HEK293 (cell line): ENCODE measurements around the gene PRMT2.

Experiments
- CTCF ChIA-PET: fragments of 350-600 bp; formaldehyde crosslinking; extraction: SDS; loops from one replicate; lab custom pipeline; 2021; ENCODE audit warnings: antibody characterized with exemption; lab: Yijun Ruan, JAX
- POLR2A ChIA-PET: fragments of 300-600 bp; formaldehyde crosslinking; extraction: SDS; loops from one replicate; lab custom pipeline; 2020; ENCODE audit warnings: antibody characterized with exemption, inconsistent platforms; lab: Yijun Ruan, JAX
- H3K27ac ChIP-seq: fragments of 200-500 bp; sonication (Bioruptor generic); 2 replicates; pipeline ENCODE4 v1.5.1; 2014; ENCODE audit warnings: low read depth, low read length, control low read depth, inconsistent platforms; ENCODE audit errors: extremely low read depth
- H3K36me3 ChIP-seq, 2 experiments: fragments of 200-500 bp in 1 of 2; sonication (Bioruptor generic) in 1 of 2; 1 replicate in 1 of 2; 2 replicates in 1 of 2; pipeline ENCODE4 v1.5.1; 2014 to 2017; ENCODE audit warnings: inconsistent platforms in 2 of 2, low read length in 2 of 2; ENCODE audit not compliant: control insufficient read depth in 2 of 2, insufficient read depth in 1 of 2
- H3K4me1 ChIP-seq: fragments of 200-500 bp; sonication (Bioruptor generic); 2 replicates; pipeline ENCODE4 v1.5.1; 2014; ENCODE audit warnings: mild to moderate bottlenecking, low read length, inconsistent platforms; ENCODE audit not compliant: control insufficient read depth, insufficient read depth
- H3K4me3 ChIP-seq: 2 replicates; pipeline ENCODE4 v1.5.1; 2011; ENCODE audit warnings: low read depth, mild to moderate bottlenecking, control low read depth, low read length, moderate library complexity
- H3K9me3 ChIP-seq: fragments of 200-500 bp; sonication (Bioruptor generic); 2 replicates; pipeline ENCODE4 v1.5.1; 2014; ENCODE audit warnings: low read depth, low read length, inconsistent platforms; ENCODE audit not compliant: control insufficient read depth, insufficient read depth
- BCL11A ChIP-seq: fragments of 450-650 bp; formaldehyde crosslinking; IDR thresholded peaks from 2 replicates; pipeline ENCODE4 v1.5.1; 2016; ENCODE audit warnings: low read depth, missing biosample characterization, missing genetic modification characterization
- EGR2 ChIP-seq: fragments of 450-650 bp; formaldehyde crosslinking; IDR thresholded peaks from 2 replicates; pipeline ENCODE4 v1.5.1; 2016; ENCODE audit warnings: low read depth, missing biosample characterization, missing genetic modification characterization
- HOXD13 ChIP-seq: sonication (generic); formaldehyde crosslinking; IDR thresholded peaks from 2 replicates; pipeline ENCODE4 v1.8.0; 2022; ENCODE audit warnings: missing genetic modification reagents, borderline replicate concordance
- KLF7 ChIP-seq: fragments of 450-650 bp; formaldehyde crosslinking; IDR thresholded peaks from 2 replicates; pipeline ENCODE4 v1.5.1; 2016; ENCODE audit warnings: missing biosample characterization, missing genetic modification characterization, borderline replicate concordance
- SCRT2 ChIP-seq: fragments of 450-650 bp; formaldehyde crosslinking; IDR thresholded peaks from 2 replicates; pipeline ENCODE4 v1.5.1; 2016; ENCODE audit warnings: missing biosample characterization, missing genetic modification characterization
- ZBTB21 ChIP-seq: fragments of 450-650 bp; formaldehyde crosslinking; IDR thresholded peaks from 2 replicates; pipeline ENCODE4 v1.5.1; 2017; ENCODE audit warnings: missing biosample characterization, missing genetic modification characterization
- ZBTB7A ChIP-seq: fragments of 450-650 bp; formaldehyde crosslinking; IDR thresholded peaks from 2 replicates; pipeline ENCODE4 v1.5.1; 2016; ENCODE audit warnings: low read depth, missing biosample characterization, missing genetic modification characterization
- ZFP3 ChIP-seq: fragments of 450-650 bp; formaldehyde crosslinking; IDR thresholded peaks from 2 replicates; pipeline ENCODE4 v1.5.1; 2016; ENCODE audit warnings: low read depth, missing biosample characterization, missing genetic modification characterization
- ZNF132 ChIP-seq: fragments of 450-650 bp; formaldehyde crosslinking; IDR thresholded peaks from 2 replicates; pipeline ENCODE4 v1.5.1; 2017; ENCODE audit warnings: missing biosample characterization, missing genetic modification characterization, borderline replicate concordance
- ZNF133 ChIP-seq: fragments of 450-650 bp; formaldehyde crosslinking; IDR thresholded peaks from 2 replicates; pipeline ENCODE4 v1.5.1; 2016; ENCODE audit warnings: missing biosample characterization, missing genetic modification characterization
- ZNF140 ChIP-seq: fragments of 450-650 bp; formaldehyde crosslinking; IDR thresholded peaks from 2 replicates; pipeline ENCODE4 v1.5.1; 2016; ENCODE audit warnings: missing biosample characterization, missing genetic modification characterization
- ZNF248 ChIP-seq: fragments of 450-650 bp; formaldehyde crosslinking; IDR thresholded peaks from 2 replicates; pipeline ENCODE4 v1.5.1; 2017; ENCODE audit warnings: missing biosample characterization, missing genetic modification characterization
- ZNF292 ChIP-seq: fragments of 450-650 bp; formaldehyde crosslinking; IDR thresholded peaks from 2 replicates; pipeline ENCODE4 v1.5.1; 2016; ENCODE audit warnings: low read depth, missing biosample characterization, missing genetic modification characterization, borderline replicate concordance
- ZNF302 ChIP-seq: fragments of 450-650 bp; formaldehyde crosslinking; IDR thresholded peaks from 2 replicates; pipeline ENCODE4 v1.5.1; 2016; ENCODE audit warnings: missing biosample characterization, missing genetic modification characterization, low read depth
- ZNF341 ChIP-seq: fragments of 450-650 bp; formaldehyde crosslinking; IDR thresholded peaks from 2 replicates; pipeline ENCODE4; 2016; ENCODE audit warnings: low read depth, missing biosample characterization, missing genetic modification characterization
- ZNF37A ChIP-seq: fragments of 450-650 bp; IDR thresholded peaks from 2 replicates; pipeline ENCODE4 v1.5.1; 2018; ENCODE audit warnings: missing biosample characterization, missing genetic modification characterization
- ZNF449 ChIP-seq: fragments of 450-650 bp; formaldehyde crosslinking; IDR thresholded peaks from 2 replicates; pipeline ENCODE4 v1.5.1; 2017; ENCODE audit warnings: missing biosample characterization, mild to moderate bottlenecking, missing genetic modification characterization, moderate library complexity
- ZNF518A ChIP-seq: fragments of 450-650 bp; formaldehyde crosslinking; conservative IDR thresholded peaks from 2 replicates; pipeline ENCODE4 v1.5.1; 2016; ENCODE audit warnings: low read depth, missing biosample characterization, missing genetic modification characterization
- ZNF530 ChIP-seq: fragments of 450-650 bp; formaldehyde crosslinking; IDR thresholded peaks from 2 replicates; pipeline ENCODE4 v1.5.1; 2016; ENCODE audit warnings: low read depth, missing biosample characterization, missing genetic modification characterization
- ZNF544 ChIP-seq: fragments of 450-650 bp; formaldehyde crosslinking; IDR thresholded peaks from 2 replicates; pipeline ENCODE4 v1.5.0; 2017; ENCODE audit warnings: missing biosample characterization, missing genetic modification characterization
- ZNF585B ChIP-seq: fragments of 450-650 bp; formaldehyde crosslinking; IDR thresholded peaks from 2 replicates; pipeline ENCODE4 v1.5.1; 2016; ENCODE audit warnings: missing biosample characterization, missing genetic modification characterization
- ZNF837 ChIP-seq: fragments of 450-650 bp; formaldehyde crosslinking; IDR thresholded peaks from 2 replicates; pipeline ENCODE4 v1.5.1; 2016; ENCODE audit warnings: missing biosample characterization, missing genetic modification characterization
- ZXDB ChIP-seq: fragments of 450-650 bp; formaldehyde crosslinking; IDR thresholded peaks from 2 replicates; pipeline ENCODE4 v1.5.1; 2016; ENCODE audit warnings: missing biosample characterization, missing genetic modification characterization
- TF ChIP-seq, protein P1 (sequence below): fragments of 450-650 bp; formaldehyde crosslinking; IDR thresholded peaks from 2 replicates; pipeline ENCODE4 v1.5.1; 2016; ENCODE audit warnings: missing biosample characterization, missing genetic modification characterization
- TF ChIP-seq, protein P2 (sequence below): fragments of 450-650 bp; formaldehyde crosslinking; IDR thresholded peaks from 2 replicates; pipeline ENCODE4 v1.5.1; 2016; ENCODE audit warnings: missing biosample characterization, missing genetic modification characterization

PRMT2 gene

DNA sequence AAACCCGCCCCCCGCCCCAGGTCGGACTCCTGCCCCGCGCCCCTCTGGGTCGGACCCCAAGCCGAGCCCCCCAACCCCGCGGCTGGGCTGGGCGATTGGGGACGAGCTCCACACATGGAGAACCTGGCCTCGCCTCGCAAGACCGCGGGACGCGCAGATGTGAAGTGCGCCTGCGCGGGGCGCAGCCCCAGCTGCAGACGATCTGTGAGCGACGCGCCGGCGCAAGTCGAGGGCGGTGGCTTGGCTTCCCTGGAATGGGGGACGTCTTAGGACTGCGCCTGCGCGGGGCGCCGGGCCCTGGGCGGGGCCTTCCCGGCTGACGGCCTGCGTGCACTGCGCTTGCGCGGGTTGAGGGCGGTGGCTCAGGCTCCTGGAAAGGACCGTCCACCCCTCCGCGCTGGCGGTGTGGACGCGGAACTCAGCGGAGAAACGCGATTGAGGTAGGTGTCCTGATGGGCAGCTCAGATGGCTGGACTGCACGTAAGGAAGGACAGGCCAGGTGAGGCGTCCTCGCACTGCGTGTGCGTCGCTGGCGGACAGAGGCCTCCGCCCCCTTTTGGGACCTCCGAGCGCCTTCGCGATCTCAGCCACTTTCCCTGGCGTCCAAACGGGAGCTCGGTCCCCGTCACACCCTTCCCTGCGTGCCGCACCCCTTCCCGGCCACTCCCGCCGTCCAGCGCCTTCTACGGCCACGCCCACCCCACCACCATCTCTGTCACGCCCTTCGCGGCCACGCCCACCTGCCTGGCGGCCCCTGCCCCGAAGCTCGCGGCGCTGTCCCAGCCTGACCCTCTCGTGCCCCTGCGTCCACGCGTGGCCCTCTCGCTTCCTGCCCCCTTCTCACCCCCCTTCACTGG lies at the start of gene PRMT2:
Gene PRMT2 (plus strand): TSS at position 351 of the 857 bp plus-strand sequence. CDS start 1,278 bp downstream, outside the sequence.
- POLR2A ChIA-PET: interaction anchor here (0.7 to 2.1 kb wide), 26 partner anchors 9 to 662 kb away, joined by 3 to 14 read pairs (median 4); partner anchors contain the start of gene DIP2A
- Histone ChIP-seq H3K9me3 (no peaks in the 10 kb centered on the region), H3K36me3 (peaks cover 4 to 5% of the 10 kb centered on the region in 2 experiments), H3K4me1 (peaks cover 10% of the 10 kb centered on the region; the same call in 1 of the 2 replicates), H3K4me3 (peak within 1 kb of the TSS; percentile 62), H3K27ac (peak within 1 kb of the TSS; percentile 85)
- CTCF ChIA-PET: interaction anchor here (0.6 to 1.2 kb wide), 7 partner anchors 14 to 260 kb away, joined by 3 to 5 read pairs (median 4); no protein-coding TSS in a partner anchor
- TF ChIP-seq ZBTB21: peak; percentile 62
- no peak for TF ChIP-seq ZNF37A (tag by site-specific recombination)
- 0 out of 2 replicates have a peak, but pooled peaks have one; percentile 15 for TF ChIP-seq ZNF449 (tag by site-specific recombination)
- no peak for TF ChIP-seq ZNF292 (tag by site-specific recombination)
- TF ChIP-seq ZNF341 (tag by site-specific recombination): peak; percentile 97
- TF ChIP-seq, protein P1, sequence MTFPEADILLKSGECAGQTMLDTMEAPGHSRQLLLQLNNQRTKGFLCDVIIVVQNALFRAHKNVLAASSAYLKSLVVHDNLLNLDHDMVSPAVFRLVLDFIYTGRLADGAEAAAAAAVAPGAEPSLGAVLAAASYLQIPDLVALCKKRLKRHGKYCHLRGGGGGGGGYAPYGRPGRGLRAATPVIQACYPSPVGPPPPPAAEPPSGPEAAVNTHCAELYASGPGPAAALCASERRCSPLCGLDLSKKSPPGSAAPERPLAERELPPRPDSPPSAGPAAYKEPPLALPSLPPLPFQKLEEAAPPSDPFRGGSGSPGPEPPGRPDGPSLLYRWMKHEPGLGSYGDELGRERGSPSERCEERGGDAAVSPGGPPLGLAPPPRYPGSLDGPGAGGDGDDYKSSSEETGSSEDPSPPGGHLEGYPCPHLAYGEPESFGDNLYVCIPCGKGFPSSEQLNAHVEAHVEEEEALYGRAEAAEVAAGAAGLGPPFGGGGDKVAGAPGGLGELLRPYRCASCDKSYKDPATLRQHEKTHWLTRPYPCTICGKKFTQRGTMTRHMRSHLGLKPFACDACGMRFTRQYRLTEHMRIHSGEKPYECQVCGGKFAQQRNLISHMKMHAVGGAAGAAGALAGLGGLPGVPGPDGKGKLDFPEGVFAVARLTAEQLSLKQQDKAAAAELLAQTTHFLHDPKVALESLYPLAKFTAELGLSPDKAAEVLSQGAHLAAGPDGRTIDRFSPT: no peak
- TF ChIP-seq ZNF544 (tag by site-specific recombination): no peak
- TF ChIP-seq SCRT2 (tag by site-specific recombination): peak; percentile 95
- no peak for TF ChIP-seq ZFP3
- TF ChIP-seq, protein P2, sequence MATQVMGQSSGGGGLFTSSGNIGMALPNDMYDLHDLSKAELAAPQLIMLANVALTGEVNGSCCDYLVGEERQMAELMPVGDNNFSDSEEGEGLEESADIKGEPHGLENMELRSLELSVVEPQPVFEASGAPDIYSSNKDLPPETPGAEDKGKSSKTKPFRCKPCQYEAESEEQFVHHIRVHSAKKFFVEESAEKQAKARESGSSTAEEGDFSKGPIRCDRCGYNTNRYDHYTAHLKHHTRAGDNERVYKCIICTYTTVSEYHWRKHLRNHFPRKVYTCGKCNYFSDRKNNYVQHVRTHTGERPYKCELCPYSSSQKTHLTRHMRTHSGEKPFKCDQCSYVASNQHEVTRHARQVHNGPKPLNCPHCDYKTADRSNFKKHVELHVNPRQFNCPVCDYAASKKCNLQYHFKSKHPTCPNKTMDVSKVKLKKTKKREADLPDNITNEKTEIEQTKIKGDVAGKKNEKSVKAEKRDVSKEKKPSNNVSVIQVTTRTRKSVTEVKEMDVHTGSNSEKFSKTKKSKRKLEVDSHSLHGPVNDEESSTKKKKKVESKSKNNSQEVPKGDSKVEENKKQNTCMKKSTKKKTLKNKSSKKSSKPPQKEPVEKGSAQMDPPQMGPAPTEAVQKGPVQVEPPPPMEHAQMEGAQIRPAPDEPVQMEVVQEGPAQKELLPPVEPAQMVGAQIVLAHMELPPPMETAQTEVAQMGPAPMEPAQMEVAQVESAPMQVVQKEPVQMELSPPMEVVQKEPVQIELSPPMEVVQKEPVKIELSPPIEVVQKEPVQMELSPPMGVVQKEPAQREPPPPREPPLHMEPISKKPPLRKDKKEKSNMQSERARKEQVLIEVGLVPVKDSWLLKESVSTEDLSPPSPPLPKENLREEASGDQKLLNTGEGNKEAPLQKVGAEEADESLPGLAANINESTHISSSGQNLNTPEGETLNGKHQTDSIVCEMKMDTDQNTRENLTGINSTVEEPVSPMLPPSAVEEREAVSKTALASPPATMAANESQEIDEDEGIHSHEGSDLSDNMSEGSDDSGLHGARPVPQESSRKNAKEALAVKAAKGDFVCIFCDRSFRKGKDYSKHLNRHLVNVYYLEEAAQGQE (tag by site-specific recombination): peak; percentile 89
- peak; percentile 97 for TF ChIP-seq ZXDB (tag by site-specific recombination)
- TF ChIP-seq ZNF140 (tag by site-specific recombination): no peak
- no peak for TF ChIP-seq ZNF248
- no peak for TF ChIP-seq ZNF302 (tag by site-specific recombination)
- peak; percentile 65 for TF ChIP-seq EGR2
- no peak for TF ChIP-seq ZNF132
- TF ChIP-seq HOXD13 (CRISPR knock-in tag): no peak
- peak; percentile 100 for TF ChIP-seq KLF7 (tag by site-specific recombination)
- TF ChIP-seq ZNF585B: no peak; the same call in 1 of the 2 replicates
- no peak for TF ChIP-seq ZNF133 (tag by site-specific recombination)
- TF ChIP-seq ZBTB7A (tag by site-specific recombination): peak; percentile 92
- TF ChIP-seq ZNF530: no peak
- peak; percentile 24; the same call in 1 of the 2 replicates for TF ChIP-seq ZNF518A (tag by site-specific recombination)
- TF ChIP-seq ZNF837 (tag by site-specific recombination): peak; percentile 82; the same call in 1 of the 2 replicates
- TF ChIP-seq BCL11A (tag by site-specific recombination): peak; percentile 42; the same call in 1 of the 2 replicates
